Endothelial cell of umbilical vein (primary cell): Measurements from ENCODE around the gene TSPYL1. TPM values are rescaled to one million over a fixed set of nuclear protein-coding genes. Genes with fewer than 3 reads are reported as not detected.
A peak's percentile ranks its signal among the peaks of the same experiment; 100 is the strongest.

Experiments
- BruUV-seq: library from RNA; stranded (reverse); fragments of 400-500 nt; replicated peaks from 2 replicates; lab custom pipeline; 2021; lab: Mats Ljungman, UMichigan
- CTCF ChIA-PET: fragments of 300-600, 350-600 bp; sonication (Branson Sonifier 250); formaldehyde crosslinking; loops from one replicate; lab custom pipeline; 2021; ENCODE audit warnings: antibody characterized with exemption, inconsistent platforms; lab: Charles Lee
- POLR2A ChIA-PET: fragments of 300-600, 350-600 bp; sonication (Branson Sonifier 250); formaldehyde crosslinking; loops from one replicate; lab custom pipeline; 2021; ENCODE audit warnings: antibody characterized with exemption, inconsistent platforms; lab: Charles Lee
- DNase-seq: peaks from one replicate; pipeline ENCODE4 v3.0.0-alpha.2; 2011; ENCODE audit warnings: low read depth, low spot score
- FAIRE-seq: peaks from 2 replicates; lab custom pipeline; 2011; peaks lifted over from hg19 to GRCh38; lab: Jason Lieb, UNC
- H2AFZ ChIP-seq: 2 replicates; pipeline ENCODE4 v1.6.0; 2012; ENCODE audit warnings: low read depth, low read length, control low read depth, inconsistent platforms
- H3K27ac ChIP-seq: 2 replicates; pipeline ENCODE4 v1.5.1; 2011; ENCODE audit warnings: low read depth, mild to moderate bottlenecking, control low read depth, low read length, moderate library complexity; ENCODE audit not compliant: insufficient read depth
- H3K27me3 ChIP-seq, 2 experiments: 2 replicates each; pipeline versions ENCODE4 v1.6.0 to v1.6.1; 2011; ENCODE audit warnings: low read length in 2 of 2, mixed read lengths in 1 of 2; ENCODE audit not compliant: control insufficient read depth in 2 of 2, insufficient read depth in 2 of 2
- H3K36me3 ChIP-seq, 2 experiments: 2 replicates in 1 of 2; 3 replicates in 1 of 2; pipeline ENCODE4 v1.5.1; 2011; ENCODE audit warnings: low read length in 2 of 2, mild to moderate bottlenecking in 1 of 2, moderate library complexity in 1 of 2; ENCODE audit not compliant: control insufficient read depth in 2 of 2, insufficient read depth in 2 of 2; ENCODE audit errors: extremely low read depth in 1 of 2
- H3K4me1 ChIP-seq: 3 replicates; pipeline ENCODE4 v1.5.1; 2011; ENCODE audit warnings: mild to moderate bottlenecking, low read length; ENCODE audit not compliant: control insufficient read depth, insufficient read depth; ENCODE audit errors: extremely low read depth
- H3K4me2 ChIP-seq: 2 replicates; pipeline ENCODE4 v1.6.1; 2011; ENCODE audit warnings: low read length, control low read depth, mixed read lengths; ENCODE audit not compliant: insufficient read depth
- H3K4me3 ChIP-seq, 3 experiments: fragments of 200-600 bp in 1 of 3; sonication (generic), shearing (Covaris generic) in 1 of 3; replicated peaks in 1 of 3; 2 replicates each; pipeline ENCODE4 v1.5.1; 2011 to 2016; ENCODE audit warnings: control low read depth in 3 of 3, low read length in 3 of 3, mild to moderate bottlenecking in 2 of 3, inconsistent platforms in 1 of 3, low read depth in 1 of 3, moderate library complexity in 1 of 3; ENCODE audit not compliant: insufficient read depth in 1 of 3
- H3K79me2 ChIP-seq: 2 replicates; pipeline ENCODE4 v1.6.0; 2012; ENCODE audit warnings: low read length, inconsistent platforms; ENCODE audit not compliant: control insufficient read depth, insufficient read depth
- H3K9ac ChIP-seq: replicated peaks from 2 replicates; pipeline ENCODE3; 2011; ENCODE audit warnings: low read length, control low read depth; ENCODE audit not compliant: insufficient read depth; ENCODE audit errors: extremely low read depth
- H3K9me1 ChIP-seq: replicated peaks from 3 replicates; pipeline ENCODE4 v1.6.0; 2011; ENCODE audit warnings: mild to moderate bottlenecking, low read length; ENCODE audit not compliant: control insufficient read depth, insufficient read depth; ENCODE audit errors: extremely low read depth
- H3K9me3 ChIP-seq: replicated peaks from 2 replicates; pipeline ENCODE4 v1.5.1; 2012; ENCODE audit warnings: low read length, inconsistent platforms; ENCODE audit not compliant: control insufficient read depth, insufficient read depth
- H4K20me1 ChIP-seq: replicated peaks from 2 replicates; pipeline ENCODE3; 2011; ENCODE audit warnings: mild to moderate bottlenecking, low read length; ENCODE audit not compliant: control insufficient read depth, insufficient read depth; ENCODE audit errors: extremely low read depth
- EZH2 ChIP-seq: IDR thresholded peaks from 2 replicates; pipeline ENCODE4 v1.6.1; 2012; ENCODE audit warnings: borderline replicate concordance, low read depth, mild to moderate bottlenecking, moderate library complexity, low read length, inconsistent platforms; ENCODE audit not compliant: severe bottlenecking
- GATA2 ChIP-seq: IDR thresholded peaks from 2 replicates; pipeline ENCODE4 v1.7.0; 2011; ENCODE audit warnings: low read depth, mild to moderate bottlenecking, moderate library complexity, mixed read lengths, low read length; ENCODE audit not compliant: insufficient read length, insufficient read depth
- POLR2A ChIP-seq: IDR thresholded peaks from 2 replicates; pipeline ENCODE4 v1.6.1; 2012; ENCODE audit warnings: low read depth, mild to moderate bottlenecking, control low read depth, low read length
- POLR2AphosphoS5 ChIP-seq: IDR thresholded peaks from 2 replicates; pipeline ENCODE4 v1.6.1; 2012; ENCODE audit warnings: low read depth, mild to moderate bottlenecking, control low read depth, low read length, moderate library complexity; ENCODE audit not compliant: insufficient read depth
- dilution Hi-C: fragments of 300-500 bp; cut with MboI; formaldehyde crosslinking; loops from one replicate; pipeline ENCODE4 v1.15.0; 2019; ENCODE audit warnings: low sequenced_read_pairs; ENCODE audit not compliant: extremely low pct_ligation_motif_present
- intact Hi-C: fragments of 100-400 bp; cut with micrococcal nuclease; formaldehyde crosslinking; loops from one replicate; pipeline ENCODE4 v1.10.0; 2022
- polyA plus RNA-seq, 4 experiments: library from polyadenylated mRNA; depleted of rRNA in 3 of 4; stranded (reverse) in 3 of 4; unstranded in 1 of 4; fragments of >200 nt; gene quantifications; 2 replicates each; pipeline versions ENCODE4 v1.2.1 to v1.2.3, GENCODE V29; 2011 to 2012; ENCODE audit warnings: missing spikeins in 1 of 4
- total RNA-seq: library from RNA; stranded (reverse); gene quantifications from 2 replicates; pipeline ENCODE4 v1.2.3, GENCODE V29; 2021
- TF ChIP-seq, protein P1 (sequence below): IDR thresholded peaks from 2 replicates; pipeline ENCODE4 v1.6.1; 2011; ENCODE audit not compliant: insufficient read depth, insufficient read length
- TF ChIP-seq, protein P2 (sequence below), 2 donors: IDR thresholded peaks; 1 replicate in 1 of 2; 2 replicates in 1 of 2; pipeline ENCODE4 v1.5.1; 2011; ENCODE audit warnings: low read length in 2 of 2, mild to moderate bottlenecking in 2 of 2, moderate library complexity in 2 of 2, control low read depth in 1 of 2, inconsistent platforms in 1 of 2, low read depth in 1 of 2; ENCODE audit not compliant: insufficient read depth in 1 of 2; ENCODE audit errors: extremely low read depth in 1 of 2

TSPYL1 gene
- total and polyA plus RNA-seq, 2 donors (not counting 3 experiments of a cell fraction or from before 2014, with no cell fraction given): 32.1 to 54.5 TPM

DNA sequence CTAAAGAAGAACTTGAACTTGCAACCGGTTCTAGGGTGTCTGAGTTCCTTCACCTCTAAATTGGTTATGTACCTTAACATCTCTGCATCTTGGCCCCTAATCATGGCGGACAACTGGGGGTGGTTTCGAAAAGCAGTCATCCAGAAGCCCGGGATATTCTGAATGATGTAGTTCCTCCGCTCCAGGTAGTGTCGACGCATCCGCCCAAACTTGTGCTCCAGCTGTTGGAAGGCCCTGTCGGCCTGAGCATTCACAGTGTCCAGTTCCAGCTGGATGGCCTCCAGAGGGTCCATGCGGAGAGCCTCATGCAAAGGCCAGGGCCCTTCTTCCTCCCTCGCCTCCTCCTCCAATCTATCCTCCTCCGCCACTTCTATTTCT lies 887 bp downstream of the TSPYL1 start:
- Histone ChIP-seq H3K79me2 (peaks cover 38% of the 10 kb centered on the region), H3K4me2 (peak overlapping the region; percentile 54), H4K20me1 (peaks cover 3% of the 10 kb centered on the region), H3K36me3 (peaks cover 0 to 5% of the 10 kb centered on the region in 2 experiments), H2AFZ (peak overlapping the region; percentile 48), H3K27ac (peak overlapping the region; percentile 84), H3K9me3 (no peaks in the 10 kb centered on the region), H3K4me1 (peaks cover 37% of the 10 kb centered on the region), H3K4me3 (peak overlapping the region; percentile 31 to 79 (median 53)), H3K27me3 (no peaks in the 10 kb centered on the region), H3K9ac (peak overlapping the region; percentile 94), H3K9me1 (no peaks in the 10 kb centered on the region)
- ChIA-PET POLR2A (interaction anchor here (1.2 kb wide), 1 partner anchor 10 kb away, joined by 3 read pairs; no protein-coding TSS in a partner anchor), CTCF (interaction anchor here (1.5 to 5.1 kb wide), 7 partner anchors 9 to 256 kb away, joined by 3 to 77 read pairs (median 8); no protein-coding TSS in a partner anchor)
- TF ChIP-seq POLR2AphosphoS5 (no peak), EZH2 (no peak), POLR2A (no peak), GATA2 (no peak)
- TF ChIP-seq, protein P1, sequence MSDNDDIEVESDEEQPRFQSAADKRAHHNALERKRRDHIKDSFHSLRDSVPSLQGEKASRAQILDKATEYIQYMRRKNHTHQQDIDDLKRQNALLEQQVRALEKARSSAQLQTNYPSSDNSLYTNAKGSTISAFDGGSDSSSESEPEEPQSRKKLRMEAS: no peak
- TF ChIP-seq, protein P2, sequence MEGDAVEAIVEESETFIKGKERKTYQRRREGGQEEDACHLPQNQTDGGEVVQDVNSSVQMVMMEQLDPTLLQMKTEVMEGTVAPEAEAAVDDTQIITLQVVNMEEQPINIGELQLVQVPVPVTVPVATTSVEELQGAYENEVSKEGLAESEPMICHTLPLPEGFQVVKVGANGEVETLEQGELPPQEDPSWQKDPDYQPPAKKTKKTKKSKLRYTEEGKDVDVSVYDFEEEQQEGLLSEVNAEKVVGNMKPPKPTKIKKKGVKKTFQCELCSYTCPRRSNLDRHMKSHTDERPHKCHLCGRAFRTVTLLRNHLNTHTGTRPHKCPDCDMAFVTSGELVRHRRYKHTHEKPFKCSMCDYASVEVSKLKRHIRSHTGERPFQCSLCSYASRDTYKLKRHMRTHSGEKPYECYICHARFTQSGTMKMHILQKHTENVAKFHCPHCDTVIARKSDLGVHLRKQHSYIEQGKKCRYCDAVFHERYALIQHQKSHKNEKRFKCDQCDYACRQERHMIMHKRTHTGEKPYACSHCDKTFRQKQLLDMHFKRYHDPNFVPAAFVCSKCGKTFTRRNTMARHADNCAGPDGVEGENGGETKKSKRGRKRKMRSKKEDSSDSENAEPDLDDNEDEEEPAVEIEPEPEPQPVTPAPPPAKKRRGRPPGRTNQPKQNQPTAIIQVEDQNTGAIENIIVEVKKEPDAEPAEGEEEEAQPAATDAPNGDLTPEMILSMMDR (IDR thresholded peaks at IDR 0.05; ENCODE audit: extremely low read depth in 1 of 2, insufficient read depth in 1 of 2, low read depth in 1 of 2, low read length in 2 of 2): no peak
- FAIRE-seq (peak; percentile 49), DNase-seq (no peak)
- intact Hi-C loops: loop anchor here (1.0 to 2.0 kb wide), 4 partner anchors 25 to 337 kb away; partner anchors contain the start of genes RSPH4A, RWDD1 and TSPYL4
- dilution Hi-C loops: no loop called here
- BruUV-seq: no TSS peak
